22Rv1 (cell line): Measurements from ENCODE around the gene SOX4.

ENCODE experiments used
- H3K27ac ChIP-seq: fragments of 450-650 bp; 2 replicates; pipeline ENCODE4 v1.5.1; 2017
- CTCF ChIP-seq: fragments of 450-650 bp; IDR thresholded peaks from 2 replicates; pipeline ENCODE4 v1.5.1; 2017; ENCODE audit warnings: mild to moderate bottlenecking
- ZFX ChIP-seq: fragments of 450-650 bp; IDR thresholded peaks from 2 replicates; pipeline ENCODE4 v1.6.1; 2017; ENCODE audit warnings: antibody characterized with exemption, borderline replicate concordance

The SOX4 gene

GRCh38 chr6:21593927-21594415 lies 420 bp downstream of the SOX4 start:
- TF ChIP-seq ZFX (no peak), CTCF (no peak)
- H3K27ac ChIP-seq: peak overlapping the region; percentile 97

GRCh38 chr6:21594416-21595281 lies 1.1 kb downstream of the SOX4 start:
- peak overlapping the region; percentile 97 for H3K27ac ChIP-seq
- TF ChIP-seq CTCF (no peak; the same call in 1 of the 2 replicates), ZFX (no peak)

GRCh38 chr6:21595285-21596144 lies 2.0 kb downstream of the SOX4 start:
- peak overlapping the region; percentile 97 for H3K27ac ChIP-seq

GRCh38 chr6:21596145-21596948 lies 2.8 kb downstream of the SOX4 start:
- H3K27ac ChIP-seq: peak overlapping the region; percentile 97
- TF ChIP-seq CTCF (no peak), ZFX (no peak)

More at GRCh38 chr6:21595285-21596144, 2.0 kb downstream of the SOX4 start:
- TF ChIP-seq ZFX (no peak), CTCF (peak; percentile 21)

- peak; percentile 67 for TF ChIP-seq CTCF
- TF ChIP-seq ZFX: no peak
- peak overlapping the region; percentile 97; the same call in 1 of the 2 replicates for H3K27ac ChIP-seq
Measured at GRCh38 chr6:21596949-21597682, 3.6 kb downstream of the SOX4 start.
